Measurements from ENCODE around the gene TMX3.

TMX3 gene

DNA sequence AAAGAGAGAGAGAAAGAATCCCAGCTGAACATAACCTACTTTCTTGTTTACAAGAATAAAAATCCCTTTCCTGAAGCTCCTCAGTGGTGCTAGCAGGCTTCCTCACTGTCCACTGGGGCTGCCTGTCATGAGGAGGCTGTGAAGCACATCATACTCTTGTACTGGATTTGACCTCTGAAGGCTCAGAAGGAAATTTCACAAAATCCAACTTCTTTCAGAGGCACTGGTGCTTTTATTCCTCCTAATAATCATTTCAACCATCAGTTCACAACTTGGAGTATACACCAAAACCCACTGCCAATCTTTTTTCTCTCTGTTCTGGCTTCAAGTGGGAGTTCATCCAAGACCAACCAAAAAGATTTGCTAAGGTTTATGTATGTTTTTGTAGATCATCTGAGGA, 48.5 kb downstream of the TMX3 start:
- H3K4me1 ChIP-seq (ENCODE audit: control insufficient read depth, insufficient read depth, low read length), result no peaks in the 10 kb centered on the region
- H3K4me3 ChIP-seq (ENCODE audit: low read depth, low read length), result no peak overlapping the region
- no peak overlapping the region for H3K27ac ChIP-seq (ENCODE audit: low read depth, low read length)
- no peaks in the 10 kb centered on the region for H3K36me3 ChIP-seq (ENCODE audit: control insufficient read depth, insufficient read depth, low read length)
- no peak overlapping the region for H3K9ac ChIP-seq (ENCODE audit: low read depth, low read length)
- H3K27me3 ChIP-seq (ENCODE audit: control insufficient read depth, insufficient read depth, low read length), result no peaks in the 10 kb centered on the region
- H3K9me3 ChIP-seq (ENCODE audit: control insufficient read depth, insufficient read depth, low read length), result no peaks in the 10 kb centered on the region

DNA sequence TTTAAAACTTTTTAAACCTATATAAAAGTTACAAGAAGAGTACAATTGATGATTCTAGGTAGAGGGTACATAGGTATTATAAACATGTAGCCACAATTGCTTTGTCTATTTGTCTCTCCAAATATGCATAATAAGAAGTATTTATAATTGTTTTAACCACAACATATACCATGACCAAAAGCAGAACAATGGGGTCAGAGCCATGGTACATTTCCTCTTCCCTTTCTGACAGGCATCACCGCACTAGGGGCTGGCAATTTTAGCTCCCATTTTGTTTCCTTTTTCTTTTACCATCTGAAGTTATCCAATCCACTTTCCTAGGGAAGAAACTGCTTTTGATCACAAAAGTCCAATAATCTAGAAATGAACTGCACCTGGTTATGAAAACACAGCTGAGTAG, 49.3 kb downstream of the TMX3 start:
- H3K27ac ChIP-seq (ENCODE audit: low read depth, low read length), result no peak overlapping the region
- no peak overlapping the region for H3K4me3 ChIP-seq (ENCODE audit: low read depth, low read length)
- no peaks in the 10 kb centered on the region for H3K27me3 ChIP-seq (ENCODE audit: control insufficient read depth, insufficient read depth, low read length)
- no peaks in the 10 kb centered on the region for H3K9me3 ChIP-seq (ENCODE audit: control insufficient read depth, insufficient read depth, low read length)
- H3K4me1 ChIP-seq (ENCODE audit: control insufficient read depth, insufficient read depth, low read length), result no peaks in the 10 kb centered on the region
- no peak overlapping the region for H3K9ac ChIP-seq (ENCODE audit: low read depth, low read length)
- H3K36me3 ChIP-seq (ENCODE audit: control insufficient read depth, insufficient read depth, low read length), result no peaks in the 10 kb centered on the region

DNA sequence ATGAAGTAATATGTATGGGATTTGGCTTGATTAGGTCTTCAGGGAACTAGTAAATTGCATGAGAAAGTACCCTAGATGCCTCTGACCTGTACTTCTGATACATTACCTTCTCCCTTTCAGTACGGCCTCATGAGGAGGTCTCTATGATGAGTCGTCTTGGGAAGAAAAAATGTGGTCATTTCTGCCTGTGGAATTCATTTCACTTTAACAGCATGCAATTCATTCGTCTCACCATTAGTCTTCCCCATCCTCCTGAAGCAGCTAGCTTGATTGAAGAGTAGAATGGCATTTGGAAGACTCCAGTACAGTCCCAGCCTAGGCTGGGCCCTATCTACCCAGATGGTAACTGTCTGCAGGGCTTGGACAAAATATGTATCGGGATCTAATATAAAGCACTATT, 52.2 kb downstream of the TMX3 start:
- H3K4me3 ChIP-seq (ENCODE audit: low read depth, low read length), result no peak overlapping the region
- no peaks in the 10 kb centered on the region for H3K9me3 ChIP-seq (ENCODE audit: control insufficient read depth, insufficient read depth, low read length)
- no peaks in the 10 kb centered on the region for H3K27me3 ChIP-seq (ENCODE audit: control insufficient read depth, insufficient read depth, low read length)
- H3K4me1 ChIP-seq (ENCODE audit: control insufficient read depth, insufficient read depth, low read length), result no peaks in the 10 kb centered on the region
- H3K27ac ChIP-seq (ENCODE audit: low read depth, low read length), result no peak overlapping the region
- H3K36me3 ChIP-seq (ENCODE audit: control insufficient read depth, insufficient read depth, low read length), result no peaks in the 10 kb centered on the region
- H3K9ac ChIP-seq (ENCODE audit: low read depth, low read length), result no peak overlapping the region

DNA sequence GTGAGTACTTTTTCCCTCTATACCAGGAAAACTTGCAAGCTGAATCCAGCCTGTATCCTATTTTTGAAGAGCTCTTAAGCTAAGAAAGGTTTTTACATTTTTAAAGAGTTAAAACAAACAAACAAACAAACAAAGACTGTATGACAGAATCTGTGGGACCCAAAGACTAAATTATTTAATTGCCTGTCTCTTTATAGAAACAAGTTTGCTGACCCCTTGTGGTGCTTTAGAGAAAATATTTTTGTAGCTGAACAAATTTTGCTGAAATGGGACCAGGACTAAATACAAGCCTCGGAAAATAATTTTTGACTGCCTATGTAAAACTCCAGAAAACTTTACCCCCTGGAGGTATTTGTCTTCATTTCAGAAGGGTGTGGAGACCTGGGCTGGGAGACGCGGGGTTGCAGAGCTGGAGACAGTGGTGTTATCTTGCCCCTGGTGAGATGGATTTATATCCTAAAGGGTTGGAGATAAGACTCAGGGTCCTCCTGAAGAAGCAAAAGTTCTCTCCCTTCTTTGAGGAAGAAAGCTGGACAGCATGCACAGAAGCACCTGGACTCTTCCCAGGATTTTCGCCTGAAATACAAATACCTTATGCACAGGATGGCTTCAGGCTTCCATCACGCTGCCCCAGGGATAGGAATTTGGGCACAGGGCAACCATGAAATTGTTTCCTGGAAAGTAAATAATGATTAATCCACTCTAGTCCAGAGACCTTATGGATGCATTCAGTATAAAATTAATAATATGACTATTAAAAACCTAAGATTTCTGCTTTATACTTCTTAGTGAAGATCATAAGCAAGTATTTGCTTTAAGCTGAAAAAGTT, 54.3 kb downstream of the TMX3 start:
- Histone ChIP-seq H3K27ac (ENCODE audit: low read depth, low read length) (no peak overlapping the region), H3K4me1 (ENCODE audit: control insufficient read depth, insufficient read depth, low read length) (no peaks in the 10 kb centered on the region), H3K36me3 (ENCODE audit: control insufficient read depth, insufficient read depth, low read length) (no peaks in the 10 kb centered on the region), H3K4me3 (ENCODE audit: low read depth, low read length) (no peak overlapping the region), H3K9me3 (ENCODE audit: control insufficient read depth, insufficient read depth, low read length) (no peaks in the 10 kb centered on the region), H3K27me3 (ENCODE audit: control insufficient read depth, insufficient read depth, low read length) (no peaks in the 10 kb centered on the region), H3K9ac (ENCODE audit: low read depth, low read length) (no peak overlapping the region)

GRCh38 chr18:68648191-68648590, 66.7 kb downstream of the TMX3 start:
- Histone ChIP-seq H3K9me3 (ENCODE audit: control insufficient read depth, insufficient read depth, low read length) (no peaks in the 10 kb centered on the region), H3K4me1 (ENCODE audit: control insufficient read depth, insufficient read depth, low read length) (peaks cover 10% of the 10 kb centered on the region), H3K36me3 (ENCODE audit: control insufficient read depth, insufficient read depth, low read length) (no peaks in the 10 kb centered on the region), H3K27ac (ENCODE audit: low read depth, low read length) (no peak overlapping the region), H3K4me3 (ENCODE audit: low read depth, low read length) (no peak overlapping the region), H3K27me3 (ENCODE audit: control insufficient read depth, insufficient read depth, low read length) (no peaks in the 10 kb centered on the region), H3K9ac (ENCODE audit: low read depth, low read length) (no peak overlapping the region)

DNA sequence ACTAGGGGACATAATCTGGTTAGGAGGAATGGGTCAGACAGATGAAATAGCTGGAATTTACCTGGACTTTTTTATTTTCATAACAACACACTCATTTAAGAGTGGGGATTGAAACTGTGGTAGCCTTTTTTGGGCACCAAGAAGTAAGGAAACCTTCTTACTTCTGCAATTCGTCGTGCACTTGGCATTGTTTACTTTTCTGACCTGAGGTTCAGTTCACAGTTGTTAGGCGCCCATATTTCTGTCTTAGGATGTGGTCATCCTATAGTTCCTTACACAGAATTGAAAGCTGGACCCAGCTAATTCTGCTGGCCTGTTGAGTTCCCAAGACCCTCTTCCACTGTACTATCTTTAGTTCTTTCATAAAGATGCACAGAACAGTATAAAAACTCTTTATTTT, 72.9 kb downstream of the TMX3 start:
- Histone ChIP-seq H3K9ac (ENCODE audit: low read depth, low read length) (no peak overlapping the region), H3K27me3 (ENCODE audit: control insufficient read depth, insufficient read depth, low read length) (no peaks in the 10 kb centered on the region), H3K9me3 (ENCODE audit: control insufficient read depth, insufficient read depth, low read length) (no peaks in the 10 kb centered on the region), H3K27ac (ENCODE audit: low read depth, low read length) (no peak overlapping the region), H3K36me3 (ENCODE audit: control insufficient read depth, insufficient read depth, low read length) (no peaks in the 10 kb centered on the region), H3K4me3 (ENCODE audit: low read depth, low read length) (no peak overlapping the region), H3K4me1 (ENCODE audit: control insufficient read depth, insufficient read depth, low read length) (no peaks in the 10 kb centered on the region)

GRCh38 chr18:68640861-68641260, 74.0 kb downstream of the TMX3 start:
- no peaks in the 10 kb centered on the region for H3K36me3 ChIP-seq (ENCODE audit: control insufficient read depth, insufficient read depth, low read length)
- H3K27ac ChIP-seq (ENCODE audit: low read depth, low read length), result no peak overlapping the region
- H3K9me3 ChIP-seq (ENCODE audit: control insufficient read depth, insufficient read depth, low read length), result no peaks in the 10 kb centered on the region
- no peaks in the 10 kb centered on the region for H3K4me1 ChIP-seq (ENCODE audit: control insufficient read depth, insufficient read depth, low read length)
- H3K27me3 ChIP-seq (ENCODE audit: control insufficient read depth, insufficient read depth, low read length), result no peaks in the 10 kb centered on the region
- H3K4me3 ChIP-seq (ENCODE audit: low read depth, low read length), result no peak overlapping the region
- no peak overlapping the region for H3K9ac ChIP-seq (ENCODE audit: low read depth, low read length)

- no peak overlapping the region for H3K4me3 ChIP-seq (ENCODE audit: low read depth, low read length)
- H3K9me3 ChIP-seq (ENCODE audit: control insufficient read depth, insufficient read depth, low read length), result no peaks in the 10 kb centered on the region
- no peaks in the 10 kb centered on the region for H3K36me3 ChIP-seq (ENCODE audit: control insufficient read depth, insufficient read depth, low read length)
- no peaks in the 10 kb centered on the region for H3K4me1 ChIP-seq (ENCODE audit: control insufficient read depth, insufficient read depth, low read length)
- H3K9ac ChIP-seq (ENCODE audit: low read depth, low read length), result no peak overlapping the region
- H3K27ac ChIP-seq (ENCODE audit: low read depth, low read length), result no peak overlapping the region
- no peaks in the 10 kb centered on the region for H3K27me3 ChIP-seq (ENCODE audit: control insufficient read depth, insufficient read depth, low read length)
Measured at GRCh38 chr18:68638613-68639012, 76.3 kb downstream of the TMX3 start.

GRCh38 chr18:68627812-68628211, 87.1 kb downstream of the TMX3 start:
- Histone ChIP-seq H3K9ac (ENCODE audit: low read depth, low read length) (no peak overlapping the region), H3K27ac (ENCODE audit: low read depth, low read length) (no peak overlapping the region), H3K9me3 (ENCODE audit: control insufficient read depth, insufficient read depth, low read length) (no peaks in the 10 kb centered on the region), H3K4me3 (ENCODE audit: low read depth, low read length) (no peak overlapping the region), H3K36me3 (ENCODE audit: control insufficient read depth, insufficient read depth, low read length) (no peaks in the 10 kb centered on the region), H3K27me3 (ENCODE audit: control insufficient read depth, insufficient read depth, low read length) (no peaks in the 10 kb centered on the region), H3K4me1 (ENCODE audit: control insufficient read depth, insufficient read depth, low read length) (no peaks in the 10 kb centered on the region)

Measured in HUES48 (cell line).